ENCODE measurements around the gene YBEY. TPM values are rescaled to one million over a fixed set of nuclear protein-coding genes. Genes with fewer than 3 reads are reported as not detected.
A peak's percentile ranks its signal among the peaks of the same experiment; 100 is the strongest.

Gene YBEY, protein sequence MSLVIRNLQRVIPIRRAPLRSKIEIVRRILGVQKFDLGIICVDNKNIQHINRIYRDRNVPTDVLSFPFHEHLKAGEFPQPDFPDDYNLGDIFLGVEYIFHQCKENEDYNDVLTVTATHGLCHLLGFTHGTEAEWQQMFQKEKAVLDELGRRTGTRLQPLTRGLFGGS
- 18.2 TPM for total RNA-seq (2013)
- polyA plus RNA-seq (1 to 10 TPM; 4.1 to 8.6 (median 5.2) TPM), polyA minus RNA-seq (1.9 and 3.7 TPM in 2 replicates), total RNA-seq (0.87 to 4.3 (median 3.4) reads per million in 11 experiments)

DNA sequence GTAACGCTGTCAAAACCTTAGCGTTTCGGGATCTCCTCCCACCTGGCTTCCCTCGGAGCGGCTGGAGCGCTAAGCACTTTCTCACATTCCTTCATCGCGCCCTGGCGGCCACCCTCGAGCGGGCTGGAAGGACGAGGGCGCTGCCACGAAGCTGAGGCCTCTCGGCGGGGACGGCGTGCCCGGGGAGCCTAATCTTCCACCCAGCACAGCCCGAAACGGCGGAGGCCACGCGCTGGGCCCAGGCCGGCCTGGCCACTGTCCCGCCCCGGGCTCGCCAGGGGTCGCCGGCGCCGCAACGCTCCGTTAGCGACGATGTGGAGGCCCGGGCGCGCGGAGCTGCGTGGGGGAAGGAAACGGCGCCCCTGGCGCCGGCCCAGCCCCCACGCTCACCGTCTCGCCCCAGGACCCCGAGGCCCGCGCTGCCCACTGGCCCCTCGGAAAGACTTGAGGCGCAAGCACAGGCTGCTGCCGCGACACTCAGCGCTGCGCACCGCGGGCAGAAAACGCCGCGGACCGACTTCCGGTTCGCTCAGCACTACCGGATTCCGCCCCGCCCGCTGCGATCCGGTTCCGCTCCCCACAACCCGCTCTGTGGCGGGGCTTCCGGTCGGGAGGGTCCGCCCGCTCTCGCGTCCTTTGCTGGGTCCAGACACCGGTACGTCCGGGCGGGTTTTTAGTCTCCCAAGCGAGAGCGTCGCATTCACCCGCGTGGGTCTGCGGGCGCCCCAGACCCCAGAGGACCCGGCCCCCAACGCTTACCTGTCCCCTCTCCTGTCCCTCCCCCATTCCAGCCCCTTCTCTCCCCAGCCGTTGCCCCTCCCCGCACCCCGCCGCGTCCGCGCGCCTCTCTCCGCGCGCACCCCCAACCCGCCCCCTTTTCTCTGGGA is at the start of gene YBEY:
Gene YBEY, plus strand, starts transcription at position 582 of the 887 bp plus-strand sequence. CDS start 572 bp downstream, outside the sequence.
- Histone ChIP-seq H3K4me2 (replicated peaks; ENCODE audit: extremely low read depth, low read length, poor library complexity, severe bottlenecking) (peak within 1 kb of the TSS; percentile 94), H3K4me1 (ENCODE audit: control insufficient read depth in 1 of 2, insufficient read depth in 2 of 2, low read length in 2 of 2) (peaks cover 42 to 55% of the 10 kb centered on the region in 2 donors), H3K9ac (ENCODE audit: insufficient read depth, low read length, poor library complexity, severe bottlenecking) (peak within 1 kb of the TSS; percentile 88), H3K36me3 (replicated peaks in 1 of 2; ENCODE audit: control insufficient read depth in 1 of 2, insufficient read depth in 2 of 2, low read length in 2 of 2) (peaks cover 6 to 14% of the 10 kb centered on the region in 2 donors), H3K27ac (ENCODE audit: low read depth in 1 of 2, low read length in 2 of 2) (peak within 1 kb of the TSS; percentile 85 to 89), H3K9me3 (replicated peaks in 1 of 2; ENCODE audit: control insufficient read depth in 1 of 2, insufficient read depth in 1 of 2, low read length in 2 of 2) (no peaks in the 10 kb centered on the region), H2AFZ (ENCODE audit: insufficient read depth, low read depth, low read length, poor library complexity, severe bottlenecking) (peak within 1 kb of the TSS; percentile 93), H3K4me3 (replicated peaks in 1 of 3; ENCODE audit: low read depth in 2 of 3, low read length in 3 of 3) (peak within 1 kb of the TSS; percentile 58 to 95 (median 73)), H4K20me1 (ENCODE audit: insufficient read depth, low read length) (peaks cover 39% of the 10 kb centered on the region), H3K79me2 (ENCODE audit: insufficient read depth, low read length) (peaks cover 55% of the 10 kb centered on the region), H3K27me3 (ENCODE audit: control insufficient read depth in 2 of 2, insufficient read depth in 2 of 2, low read length in 2 of 2) (no peaks in the 10 kb centered on the region)
- intact Hi-C loops (cut with micrococcal nuclease) = loop anchor here (1.0 to 5.0 kb wide), 2 partner anchors 36 to 38 kb away; partner anchors contain the start of genes PCNT (in 2 of the 2) and C21orf58 (in 1 of the 2)
- peak within 1 kb of the TSS; percentile 82 to 96 (median 95) for H3K27ac Mint-ChIP-seq
- H3K4me3 Mint-ChIP-seq = peak within 1 kb of the TSS; percentile 89 to 93
- peak; percentile 79 to 84 (median 81) for DNase-seq
- WGBS (ENCODE audit: insufficient coverage) = under 1% methylated on average over 84 of the region's 105 CpGs
- H3K4me1 Mint-ChIP-seq = peaks cover 50% of the 10 kb centered on the region
- no peak for TF ChIP-seq CTCF (IDR thresholded peaks at IDR 0.05)
- H3K36me3 Mint-ChIP-seq = peaks cover 7 to 30% of the 10 kb centered on the region in 2 donors
- H3K9me3 Mint-ChIP-seq = no peaks in the 10 kb centered on the region
- peaks cover 0 to 2% (median 0%) of the 10 kb centered on the region in 3 donors for H3K27me3 Mint-ChIP-seq (ENCODE audit: low read depth in 3 of 3)

- TF ChIP-seq CTCF (IDR thresholded peaks at IDR 0.05) = no peak
- H3K27me3 Mint-ChIP-seq (ENCODE audit: low read depth in 3 of 3) = peaks cover 0 to 1% (median 0%) of the 10 kb centered on the region in 3 donors
- no peak overlapping the region for H3K4me3 Mint-ChIP-seq
- intact Hi-C loops (cut with micrococcal nuclease) = no loop called here
- H3K4me1 ChIP-seq (ENCODE audit: control insufficient read depth in 1 of 2, insufficient read depth in 2 of 2, low read length in 2 of 2) = no peaks in the 10 kb centered on the region
- H3K9me3 Mint-ChIP-seq = no peaks in the 10 kb centered on the region
- H4K20me1 ChIP-seq (ENCODE audit: insufficient read depth, low read length) = peaks cover 5% of the 10 kb centered on the region
- H3K9ac ChIP-seq (ENCODE audit: insufficient read depth, low read length, poor library complexity, severe bottlenecking) = no peak overlapping the region
- H3K27ac ChIP-seq (ENCODE audit: low read depth in 1 of 2, low read length in 2 of 2) = no peak overlapping the region
- no peak overlapping the region for H3K4me3 ChIP-seq (replicated peaks in 1 of 3; ENCODE audit: low read depth in 2 of 3, low read length in 3 of 3)
- no peak overlapping the region for H3K4me2 ChIP-seq (replicated peaks; ENCODE audit: extremely low read depth, low read length, poor library complexity, severe bottlenecking)
- H3K79me2 ChIP-seq (ENCODE audit: insufficient read depth, low read length) = no peaks in the 10 kb centered on the region
- peaks cover 72 to 98% of the 10 kb centered on the region in 2 donors for H3K36me3 ChIP-seq (replicated peaks in 1 of 2; ENCODE audit: control insufficient read depth in 1 of 2, insufficient read depth in 2 of 2, low read length in 2 of 2)
- H2AFZ ChIP-seq (ENCODE audit: insufficient read depth, low read depth, low read length, poor library complexity, severe bottlenecking) = no peak overlapping the region
- no peak overlapping the region for H3K27ac Mint-ChIP-seq
- no peak for DNase-seq
- H3K36me3 Mint-ChIP-seq = peaks cover 75 to 90% of the 10 kb centered on the region in 2 donors
- H3K9me3 ChIP-seq (replicated peaks in 1 of 2; ENCODE audit: control insufficient read depth in 1 of 2, insufficient read depth in 1 of 2, low read length in 2 of 2) = no peaks in the 10 kb centered on the region
- H3K27me3 ChIP-seq (ENCODE audit: control insufficient read depth in 2 of 2, insufficient read depth in 2 of 2, low read length in 2 of 2) = no peaks in the 10 kb centered on the region
- no peaks in the 10 kb centered on the region for H3K4me1 Mint-ChIP-seq
- no CpG with 5 or more reads among the region's 5 CpGs for WGBS (ENCODE audit: insufficient coverage)
Measured at GRCh38 chr21:46237474-46237873, 48.7 kb upstream of the YBEY start.

Data from CD14-positive monocyte (primary cell).